Vein endothelial cell (primary cell): ENCODE results near the gene CFAP298. TPM values are rescaled to one million over a fixed set of nuclear protein-coding genes. Genes with fewer than 3 reads are reported as not detected.

Source experiments
- small RNA-seq: library from RNA; depleted of rRNA; stranded (forward); fragments of <200 nt; gene quantifications from one replicate; pipeline ENCODE3, GENCODE V24; 2012
- total RNA-seq: library from RNA; depleted of rRNA; stranded (reverse); fragments of >200 nt; gene quantifications from 2 replicates; pipeline ENCODE4 v1.2.3, GENCODE V29; 2012

CFAP298 gene, protein sequence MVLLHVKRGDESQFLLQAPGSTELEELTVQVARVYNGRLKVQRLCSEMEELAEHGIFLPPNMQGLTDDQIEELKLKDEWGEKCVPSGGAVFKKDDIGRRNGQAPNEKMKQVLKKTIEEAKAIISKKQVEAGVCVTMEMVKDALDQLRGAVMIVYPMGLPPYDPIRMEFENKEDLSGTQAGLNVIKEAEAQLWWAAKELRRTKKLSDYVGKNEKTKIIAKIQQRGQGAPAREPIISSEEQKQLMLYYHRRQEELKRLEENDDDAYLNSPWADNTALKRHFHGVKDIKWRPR
- total RNA-seq, result 25.2 and 27.1 TPM in 2 replicates

GRCh38 chr21:32612075-32612998 is at the start of gene CFAP298:
Gene CFAP298 (minus strand): TSS chr21:32612377. CDS start chr21:32612243, 134 bp downstream.

GRCh38 chr21:32585042-32585710 is 27.0 kb downstream of the CFAP298 start, which contains the start of gene TCP10L:
Gene TCP10L (minus strand): TSS chr21:32585523. CDS start chr21:32584304, 1,219 bp downstream.

Small RNA genes lying within 50 kb of the gene (small RNA-seq; reads per million reads assigned to genes)
- gene RNA5SP490, result not detected

Other genes with a start within 250 kb of the CFAP298 start
- gene URB1, start 219.4 kb downstream of the CFAP298 start, total RNA-seq, result 26.1 and 27.1 TPM in 2 replicates
- 26.7 and 39.5 TPM in 2 replicates for gene EVA1C, start 199.7 kb downstream of the CFAP298 start, total RNA-seq
- not detected in 2 replicates for gene TCP10L, start 26.9 kb downstream of the CFAP298 start, total RNA-seq
- gene SYNJ1, start 115.6 kb upstream of the CFAP298 start, total RNA-seq, result 7.8 and 8.2 TPM in 2 replicates
- gene PAXBP1, start 159.4 kb upstream of the CFAP298 start, total RNA-seq, result 35.6 and 36.0 TPM in 2 replicates